PC-3 (cell line): ENCODE data around the gene TTC7B. TPM values are rescaled to one million over a fixed set of nuclear protein-coding genes. Genes with fewer than 3 reads are reported as not detected.

Experiments
- ATAC-seq: fragments of 200-7000 bp; cut with Tn5 transposase; 2 replicates; pipeline ENCODE4 v1.9.1; 2020; ENCODE audit warnings: mild to moderate bottlenecking, moderate library complexity
- BruUV-seq: library from RNA; stranded (reverse); fragments of 400-500 nt; replicated peaks from 2 replicates; lab custom pipeline; 2021; lab: Mats Ljungman, UMichigan
- CTCF ChIA-PET: fragments of 300-600 bp; sonication (Branson Sonifier 250); formaldehyde crosslinking; loops from one replicate; lab custom pipeline; 2022; ENCODE audit warnings: antibody characterized with exemption; lab: Charles Lee
- POLR2A ChIA-PET: fragments of 300-600 bp; sonication (Branson Sonifier 250); formaldehyde crosslinking; loops from one replicate; lab custom pipeline; 2022; ENCODE audit warnings: antibody characterized with exemption; ENCODE audit not compliant: unreplicated experiment; lab: Charles Lee
- DNase-seq: peaks from one replicate; pipeline ENCODE4 v3.0.0-alpha.2; 2015
- H2AFZ ChIP-seq: fragments of 300-600 bp; sonication (generic); 2 replicates; pipeline ENCODE4 v1.6.0; 2016; ENCODE audit warnings: antibody characterized with exemption, low read length
- H3F3A ChIP-seq: fragments of 300-600 bp; sonication (generic); one replicate; pipeline ENCODE4 v1.6.0; 2017; ENCODE audit warnings: antibody characterized with exemption, low read length, control low read depth, mild to moderate bottlenecking; ENCODE audit not compliant: unreplicated experiment
- H3K27ac ChIP-seq: fragments of 300-600 bp; sonication (generic); 2 replicates; pipeline ENCODE4 v1.5.1; 2016; ENCODE audit warnings: mild to moderate bottlenecking, low read length
- H3K27me3 ChIP-seq: fragments of 300-600 bp; sonication (generic); 2 replicates; pipeline ENCODE4 v1.6.1; 2016; ENCODE audit warnings: low read length, mixed read lengths
- H3K36me3 ChIP-seq: fragments of 300-600 bp; sonication (generic); 2 replicates; pipeline ENCODE4 v1.6.1; 2016; ENCODE audit warnings: low read depth, mixed run types, low read length, mixed read lengths
- H3K4me1 ChIP-seq: fragments of 300-600 bp; sonication (generic); 2 replicates; pipeline ENCODE4 v1.5.1; 2016; ENCODE audit warnings: low read length; ENCODE audit not compliant: insufficient read depth
- H3K4me2 ChIP-seq: fragments of 300-600 bp; sonication (generic); 2 replicates; pipeline ENCODE4 v1.6.0; 2016; ENCODE audit warnings: low read length
- H3K4me3 ChIP-seq: fragments of 300-600 bp; sonication (generic); 2 replicates; pipeline ENCODE4 v1.5.1; 2016; ENCODE audit warnings: mild to moderate bottlenecking, low read length, mixed read lengths
- H3K79me2 ChIP-seq: fragments of 300-600 bp; sonication (generic); 2 replicates; pipeline ENCODE4 v1.6.1; 2017; ENCODE audit warnings: low read length, mixed read lengths
- H3K9ac ChIP-seq: fragments of 300-600 bp; sonication (generic); 2 replicates; pipeline ENCODE4 v1.6.0; 2016; ENCODE audit warnings: mild to moderate bottlenecking, low read length
- H3K9me2 ChIP-seq: fragments of 300-600 bp; sonication (generic); replicated peaks from 2 replicates; pipeline ENCODE4 v1.6.1; 2016; ENCODE audit warnings: mixed run types, low read length, mixed read lengths
- H3K9me3 ChIP-seq: fragments of 300-600 bp; sonication (generic); 2 replicates; pipeline ENCODE4 v1.6.1; 2016; ENCODE audit warnings: low read length, mixed read lengths
- H4K20me1 ChIP-seq: fragments of 300-600 bp; sonication (generic); 2 replicates; pipeline ENCODE4 v1.6.1; 2016; ENCODE audit warnings: low read length, mixed read lengths
- EZH2 ChIP-seq: fragments of 300-600 bp; sonication (generic); IDR thresholded peaks from one replicate; pipeline ENCODE4 v1.6.1; 2017; ENCODE audit warnings: antibody characterized with exemption, mild to moderate bottlenecking, low read length; ENCODE audit not compliant: unreplicated experiment
- EZH2phosphoT487 ChIP-seq: fragments of 300-600 bp; sonication (generic); IDR thresholded peaks from 2 replicates; pipeline ENCODE4 v1.6.1; 2018; ENCODE audit warnings: mild to moderate bottlenecking, antibody characterized with exemption, low read length, borderline replicate concordance
- intact Hi-C: fragments of 100-400 bp; cut with micrococcal nuclease; formaldehyde crosslinking; loops from 2 replicates; pipeline ENCODE4 v1.9.0; 2023
- total RNA-seq: library from RNA; depleted of rRNA; stranded (reverse); fragments of >200 nt; gene quantifications from 2 replicates; pipeline ENCODE4 v1.2.3, GENCODE V29; 2014
- TF ChIP-seq, protein P1 (sequence below): fragments of 300-600 bp; sonication (generic); conservative IDR thresholded peaks from 2 replicates; pipeline ENCODE4 v1.5.1; 2017; ENCODE audit warnings: antibody characterized with exemption, low read depth, mild to moderate bottlenecking, low read length

TTC7B gene
- total RNA-seq, 1 experiment from 2014 or later = 45.6 TPM

DNA sequence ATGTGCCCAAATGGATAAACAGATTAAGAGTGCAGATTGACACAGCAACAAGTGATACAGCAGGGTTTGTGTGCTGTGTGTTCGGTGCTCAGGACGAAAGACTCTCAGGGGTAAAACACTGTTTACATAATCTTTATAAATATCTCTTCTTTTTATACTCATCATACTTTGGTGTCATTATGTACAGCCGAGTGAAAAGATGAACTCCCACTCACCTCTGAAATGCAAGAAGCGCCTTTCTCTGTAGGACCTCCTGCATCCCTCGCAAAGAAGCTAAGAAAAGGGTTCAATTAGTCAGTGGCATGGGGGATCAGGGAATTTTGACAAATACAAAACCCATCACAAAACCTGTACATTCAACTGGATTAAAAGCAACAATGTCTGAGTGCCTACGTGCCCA is 163.6 kb downstream of the TTC7B start:
- Histone ChIP-seq H3K79me2 (no peaks in the 10 kb centered on the region), H3K4me1 (0 out of 2 replicates have a peak, but pooled peaks cover 8% of the 10 kb centered on the region), H3K4me2 (no peak overlapping the region), H3K9me2 (no peaks in the 10 kb centered on the region), H3F3A (no peaks in the 10 kb centered on the region), H3K36me3 (no peaks in the 10 kb centered on the region), H2AFZ (no peak overlapping the region), H3K9ac (no peak overlapping the region), H3K27ac (no peak overlapping the region), H4K20me1 (no peaks in the 10 kb centered on the region), H3K4me3 (no peak overlapping the region), H3K27me3 (no peaks in the 10 kb centered on the region), H3K9me3 (no peaks in the 10 kb centered on the region)
- BruUV-seq = no TSS peak
- TF ChIP-seq EZH2phosphoT487 (no peak), EZH2 (no peak)
- TF ChIP-seq, protein P1, sequence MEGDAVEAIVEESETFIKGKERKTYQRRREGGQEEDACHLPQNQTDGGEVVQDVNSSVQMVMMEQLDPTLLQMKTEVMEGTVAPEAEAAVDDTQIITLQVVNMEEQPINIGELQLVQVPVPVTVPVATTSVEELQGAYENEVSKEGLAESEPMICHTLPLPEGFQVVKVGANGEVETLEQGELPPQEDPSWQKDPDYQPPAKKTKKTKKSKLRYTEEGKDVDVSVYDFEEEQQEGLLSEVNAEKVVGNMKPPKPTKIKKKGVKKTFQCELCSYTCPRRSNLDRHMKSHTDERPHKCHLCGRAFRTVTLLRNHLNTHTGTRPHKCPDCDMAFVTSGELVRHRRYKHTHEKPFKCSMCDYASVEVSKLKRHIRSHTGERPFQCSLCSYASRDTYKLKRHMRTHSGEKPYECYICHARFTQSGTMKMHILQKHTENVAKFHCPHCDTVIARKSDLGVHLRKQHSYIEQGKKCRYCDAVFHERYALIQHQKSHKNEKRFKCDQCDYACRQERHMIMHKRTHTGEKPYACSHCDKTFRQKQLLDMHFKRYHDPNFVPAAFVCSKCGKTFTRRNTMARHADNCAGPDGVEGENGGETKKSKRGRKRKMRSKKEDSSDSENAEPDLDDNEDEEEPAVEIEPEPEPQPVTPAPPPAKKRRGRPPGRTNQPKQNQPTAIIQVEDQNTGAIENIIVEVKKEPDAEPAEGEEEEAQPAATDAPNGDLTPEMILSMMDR = no peak
- ChIA-PET POLR2A (no interaction called here), CTCF (no interaction called here)
- intact Hi-C loops = no loop called here
- ATAC-seq (no peak), DNase-seq (no peak)

DNA sequence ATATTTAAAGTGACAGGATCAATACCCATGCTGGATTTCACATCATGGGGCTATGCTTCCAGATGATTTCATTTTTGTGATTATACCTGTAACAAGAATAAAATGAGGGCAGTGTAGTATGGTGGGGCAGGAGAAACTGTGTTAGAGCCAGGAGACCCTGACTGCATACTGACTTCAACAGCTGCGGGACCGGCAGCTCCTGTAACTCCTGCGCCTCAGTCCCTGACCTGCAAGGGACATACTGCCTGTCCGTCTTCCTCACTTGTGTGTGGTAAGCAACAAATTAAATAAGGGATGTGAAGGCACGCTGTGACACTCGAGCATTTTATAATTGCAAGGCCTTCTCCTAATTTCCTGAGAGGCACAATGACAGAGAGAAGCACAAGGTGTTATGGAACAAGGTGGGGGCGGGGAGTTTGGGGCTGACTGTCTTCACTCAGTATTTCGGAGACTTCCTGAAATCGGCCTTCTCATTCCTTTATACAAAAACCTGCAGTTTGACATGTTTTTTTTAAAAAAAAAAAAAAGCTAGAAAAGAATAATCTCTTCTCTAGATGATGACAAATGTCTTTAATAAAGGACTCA is 164.2 kb downstream of the TTC7B start:
- H3K4me3 ChIP-seq = no peak overlapping the region
- H4K20me1 ChIP-seq = no peaks in the 10 kb centered on the region
- DNase-seq (no peak), ATAC-seq (no peak)
- H2AFZ ChIP-seq = no peak overlapping the region
- no peaks in the 10 kb centered on the region for H3F3A ChIP-seq
- no peaks in the 10 kb centered on the region for H3K9me2 ChIP-seq
- POLR2A ChIA-PET = no interaction called here
- no peaks in the 10 kb centered on the region for H3K36me3 ChIP-seq
- 0 out of 2 replicates have a peak, but pooled peaks cover 8% of the 10 kb centered on the region for H3K4me1 ChIP-seq
- TF ChIP-seq, protein P1 = no peak
- no peak for TF ChIP-seq EZH2phosphoT487
- no peak for TF ChIP-seq EZH2
- H3K9me3 ChIP-seq = no peaks in the 10 kb centered on the region
- BruUV-seq = no TSS peak
- CTCF ChIA-PET = no interaction called here
- H3K27ac ChIP-seq = no peak overlapping the region
- no peak overlapping the region for H3K9ac ChIP-seq
- no peak overlapping the region for H3K4me2 ChIP-seq
- intact Hi-C loops = no loop called here
- no peaks in the 10 kb centered on the region for H3K27me3 ChIP-seq
- no peaks in the 10 kb centered on the region for H3K79me2 ChIP-seq

DNA sequence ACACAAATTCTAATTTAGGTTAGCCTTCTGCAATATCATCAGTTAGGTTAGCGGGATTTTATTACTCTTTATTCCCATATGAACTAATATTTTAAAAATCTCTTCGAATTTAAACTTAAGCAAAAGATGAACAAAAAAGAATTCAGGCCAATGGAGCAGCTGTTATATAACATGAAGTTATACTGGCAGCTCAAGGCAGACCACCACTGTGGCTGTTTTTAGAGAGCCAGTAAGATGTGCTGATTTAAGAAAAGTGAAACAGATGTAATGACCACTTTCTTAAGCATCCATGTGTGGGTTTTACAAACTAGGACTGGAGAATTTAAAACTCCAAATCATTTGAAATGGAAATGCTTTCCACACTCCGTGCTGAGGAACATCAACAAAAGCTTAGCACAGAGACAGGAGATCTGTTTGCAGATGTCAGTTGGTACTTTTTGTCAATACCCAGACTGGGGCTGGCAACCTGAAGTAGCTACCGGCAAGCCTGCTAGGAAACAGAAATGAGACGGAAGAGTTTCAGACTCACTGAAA is 164.9 kb downstream of the TTC7B start:
- Histone ChIP-seq H3K27me3 (no peaks in the 10 kb centered on the region), H3K9me2 (no peaks in the 10 kb centered on the region), H3K9me3 (no peaks in the 10 kb centered on the region), H3K27ac (no peak overlapping the region), H3K79me2 (no peaks in the 10 kb centered on the region), H2AFZ (no peak overlapping the region), H3K4me2 (no peak overlapping the region), H3K4me3 (no peak overlapping the region), H3K9ac (no peak overlapping the region), H3K4me1 (peaks cover 9% of the 10 kb centered on the region), H4K20me1 (no peaks in the 10 kb centered on the region), H3K36me3 (no peaks in the 10 kb centered on the region), H3F3A (no peaks in the 10 kb centered on the region)
- TF ChIP-seq EZH2phosphoT487 (no peak), EZH2 (no peak)
- TF ChIP-seq, protein P1 = no peak
- ChIA-PET CTCF (interaction anchor here (0.7 kb wide), 1 partner anchor 385 kb away, joined by 3 read pairs; no protein-coding TSS in a partner anchor), POLR2A (no interaction called here)
- intact Hi-C loops = no loop called here
- BruUV-seq = no TSS peak
- DNase-seq (no peak), ATAC-seq (no peak)
